HCT116 (cell line): ENCODE data around the gene ABCG1.

Experiments
- CTCF ChIP-seq, 3 experiments: fragments of 200-600 bp in 1 of 3; sonication (generic) in 1 of 3; IDR thresholded peaks in 2 of 3; conservative IDR thresholded peaks in 1 of 3; 2 replicates each; pipeline ENCODE4 v1.5.1; 2012 to 2017; ENCODE audit warnings: low read depth in 2 of 3, low read length in 2 of 3, antibody characterized with exemption in 1 of 3, borderline replicate concordance in 1 of 3, control low read depth in 1 of 3, mild to moderate bottlenecking in 1 of 3, mixed read lengths in 1 of 3, mixed run types in 1 of 3, moderate library complexity in 1 of 3; ENCODE audit not compliant: insufficient read depth in 1 of 3
- EZH2 ChIP-seq: fragments of 200-600 bp; sonication (generic); IDR thresholded peaks from 2 replicates; pipeline ENCODE4 v1.6.1; 2017; ENCODE audit warnings: antibody characterized with exemption, mixed run types
- JUND ChIP-seq: IDR thresholded peaks from 2 replicates; pipeline ENCODE4 v1.6.1; 2012
- POLR2A ChIP-seq: IDR thresholded peaks from 2 replicates; pipeline ENCODE4 v1.7.0; 2011; ENCODE audit warnings: borderline replicate concordance; ENCODE audit not compliant: insufficient read depth, insufficient read length; ENCODE audit errors: extremely low read depth
- YY1 ChIP-seq: IDR thresholded peaks from 2 replicates; pipeline ENCODE4 v1.6.1; 2011; ENCODE audit warnings: low read length, low read depth, moderate library complexity, mild to moderate bottlenecking; ENCODE audit not compliant: insufficient replicate concordance; ENCODE audit errors: extremely low read depth

GRCh38 chr21:42317341-42317741 lies 98.4 kb downstream of the ABCG1 start:
- TF ChIP-seq CTCF (IDR thresholded peaks at IDR 0.05 in 2 of 3, conservative IDR thresholded peaks at IDR 0.05 in 1 of 3; ENCODE audit: borderline replicate concordance in 1 of 3, insufficient read depth in 1 of 3, low read depth in 2 of 3, low read length in 2 of 3) (no peak), YY1 (no peak), JUND (no peak), EZH2 (no peak), POLR2A (no peak)
